H1 (cell line): ENCODE results near the gene ARHGAP6. TPM values are rescaled to one million over a fixed set of nuclear protein-coding genes. Genes with fewer than 3 reads are reported as not detected.
A peak's percentile ranks its signal among the peaks of the same experiment; 100 is the strongest.

ENCODE experiments used
- CTCF ChIA-PET: fragments of 300-600 bp; sonication (Branson Sonifier 250); formaldehyde crosslinking; loops from one replicate; lab custom pipeline; 2021; ENCODE audit not compliant: partially characterized antibody; lab: Charles Lee
- POLR2A ChIA-PET: fragments of 300-600 bp; sonication (Branson Sonifier 250); formaldehyde crosslinking; loops from one replicate; lab custom pipeline; 2021; ENCODE audit warnings: inconsistent platforms; ENCODE audit not compliant: partially characterized antibody; lab: Charles Lee
- DNase-seq, 2 experiments: peaks; one replicate each; pipeline versions ENCODE4 v3.0.0 to v3.0.0-alpha.2; 2010 to 2022; ENCODE audit warnings: low spot score in 2 of 2, low read depth in 1 of 2, mixed read lengths in 1 of 2
- FAIRE-seq: peaks from 2 replicates; lab custom pipeline; 2011; peaks lifted over from hg19 to GRCh38; lab: Jason Lieb, UNC
- H2AFZ ChIP-seq: 2 replicates; pipeline ENCODE4 v1.8.1; 2012; ENCODE audit warnings: low read length, inconsistent platforms
- H2AK5ac ChIP-seq: 2 replicates; pipeline ENCODE4 v1.6.1; 2013; ENCODE audit warnings: low read depth, low read length
- H2BK120ac ChIP-seq: replicated peaks from 2 replicates; pipeline ENCODE3; 2013; ENCODE audit warnings: low read depth, low read length, inconsistent platforms
- H2BK12ac ChIP-seq: 2 replicates; pipeline ENCODE4 v1.6.1; 2013; ENCODE audit warnings: low read depth, low read length
- H2BK15ac ChIP-seq: 2 replicates; pipeline ENCODE4 v1.6.1; 2013; ENCODE audit warnings: low read length
- H2BK20ac ChIP-seq: 2 replicates; pipeline ENCODE4 v1.6.1; 2013; ENCODE audit warnings: low read length
- H2BK5ac ChIP-seq: 2 replicates; pipeline ENCODE4 v1.6.1; 2013; ENCODE audit warnings: low read depth, low read length
- H3K14ac ChIP-seq: 2 replicates; pipeline ENCODE4 v1.6.1; 2013; ENCODE audit warnings: inconsistent platforms; ENCODE audit not compliant: insufficient read length
- H3K18ac ChIP-seq: 2 replicates; pipeline ENCODE4 v1.6.1; 2013; ENCODE audit warnings: low read length; ENCODE audit errors: extremely low read depth
- H3K23ac ChIP-seq: 2 replicates; pipeline ENCODE4 v1.6.1; 2013; ENCODE audit warnings: inconsistent platforms; ENCODE audit not compliant: insufficient read length
- H3K23me2 ChIP-seq: 2 replicates; pipeline ENCODE4 v1.6.1; 2013; ENCODE audit warnings: low read depth, low read length
- H3K27ac ChIP-seq: 2 replicates; pipeline ENCODE4 v1.6.1; 2011; ENCODE audit warnings: low read depth, low read length, inconsistent platforms
- H3K27me3 ChIP-seq, 4 experiments: replicated peaks in 1 of 4; 1 replicate in 1 of 4; 2 replicates in 3 of 4; pipeline versions ENCODE4 v1.6.1 to v1.8.1; 2011 to 2013; ENCODE audit warnings: low read length in 3 of 4, mild to moderate bottlenecking in 3 of 4, inconsistent platforms in 2 of 4, mixed read lengths in 2 of 4, moderate library complexity in 1 of 4; ENCODE audit not compliant: control insufficient read depth in 3 of 4, insufficient read depth in 3 of 4; ENCODE audit errors: extremely low read depth in 1 of 4
- H3K36me3 ChIP-seq, 4 experiments: 2 replicates each; pipeline versions ENCODE4 v1.6.1 to v1.8.1; 2011 to 2013; ENCODE audit warnings: mild to moderate bottlenecking in 4 of 4, low read length in 3 of 4, moderate library complexity in 2 of 4, control low read depth in 1 of 4, inconsistent platforms in 1 of 4; ENCODE audit not compliant: insufficient read depth in 4 of 4, control insufficient read depth in 2 of 4
- H3K4ac ChIP-seq: replicated peaks from 2 replicates; pipeline ENCODE3; 2013; ENCODE audit warnings: low read length, low read depth, mixed read lengths, inconsistent platforms; ENCODE audit not compliant: insufficient read length
- H3K4me1 ChIP-seq, 4 experiments: replicated peaks in 1 of 4; 1 replicate in 1 of 4; 2 replicates in 3 of 4; pipeline versions ENCODE4 v1.6.1 to v1.8.1; 2011 to 2013; ENCODE audit warnings: low read length in 3 of 4, inconsistent platforms in 2 of 4, mixed read lengths in 1 of 4; ENCODE audit not compliant: insufficient read depth in 4 of 4, control insufficient read depth in 3 of 4
- H3K4me2 ChIP-seq, 2 experiments: 2 replicates each; pipeline versions ENCODE4 v1.6.1 to v1.8.1; 2011 to 2013; ENCODE audit warnings: low read depth in 2 of 2, low read length in 2 of 2, control low read depth in 1 of 2, inconsistent platforms in 1 of 2, mild to moderate bottlenecking in 1 of 2; ENCODE audit not compliant: insufficient read depth in 1 of 2
- H3K4me3 ChIP-seq, 4 experiments: fragments of 200-600, 300-600 bp in 1 of 4; sonication (generic), shearing (Covaris generic), sonication (Bioruptor Twin) in 1 of 4; 2 replicates each; pipeline versions ENCODE4 v1.5.1 to v1.8.1; 2011 to 2016; ENCODE audit warnings: low read length in 4 of 4, low read depth in 3 of 4, control low read depth in 2 of 4, inconsistent platforms in 2 of 4, mild to moderate bottlenecking in 2 of 4, mixed read lengths in 1 of 4, moderate library complexity in 1 of 4; ENCODE audit not compliant: insufficient read depth in 2 of 4; ENCODE audit errors: extremely low read depth in 1 of 4
- H3K56ac ChIP-seq: replicated peaks from 2 replicates; pipeline ENCODE3; 2013; ENCODE audit warnings: low read depth, mild to moderate bottlenecking, mixed read lengths, low read length, inconsistent platforms; ENCODE audit not compliant: insufficient read length
- H3K79me1 ChIP-seq: 2 replicates; pipeline ENCODE4 v1.6.1; 2013; ENCODE audit warnings: low read depth, low read length, control low read depth
- H3K79me2 ChIP-seq, 2 experiments: 2 replicates each; pipeline versions ENCODE4 v1.6.1 to v1.8.1; 2012 to 2013; ENCODE audit warnings: low read length in 2 of 2, mild to moderate bottlenecking in 2 of 2, inconsistent platforms in 1 of 2; ENCODE audit not compliant: insufficient read depth in 2 of 2, control insufficient read depth in 1 of 2
- H3K9ac ChIP-seq, 4 experiments: replicated peaks in 1 of 4; 1 replicate in 1 of 4; 2 replicates in 3 of 4; pipeline versions ENCODE4 v1.6.1 to v1.8.1; 2011 to 2013; ENCODE audit warnings: low read depth in 3 of 4, low read length in 3 of 4, control low read depth in 2 of 4, mild to moderate bottlenecking in 2 of 4, moderate library complexity in 2 of 4, inconsistent platforms in 1 of 4; ENCODE audit errors: extremely low read depth in 1 of 4
- H3K9me3 ChIP-seq, 2 experiments: 2 replicates each; pipeline versions ENCODE4 v1.6.1 to v1.8.1; 2012 to 2013; ENCODE audit warnings: mild to moderate bottlenecking in 2 of 2, moderate library complexity in 2 of 2, control low read depth in 1 of 2, inconsistent platforms in 1 of 2, low read depth in 1 of 2, low read length in 1 of 2, mixed read lengths in 1 of 2; ENCODE audit not compliant: insufficient read depth in 2 of 2
- H4K20me1 ChIP-seq, 2 experiments: replicated peaks in 1 of 2; 2 replicates each; pipeline versions ENCODE3 to v1.8.1; 2011 to 2013; ENCODE audit warnings: inconsistent platforms in 2 of 2, low read length in 2 of 2, mild to moderate bottlenecking in 1 of 2; ENCODE audit not compliant: insufficient read depth in 2 of 2, control insufficient read depth in 1 of 2
- H4K5ac ChIP-seq: 2 replicates; pipeline ENCODE4 v1.6.1; 2013; ENCODE audit warnings: low read length, low read depth, mixed read lengths, inconsistent platforms; ENCODE audit not compliant: insufficient read length
- H4K8ac ChIP-seq: 2 replicates; pipeline ENCODE4 v1.8.0; 2013; ENCODE audit warnings: mild to moderate bottlenecking, moderate library complexity, low read length, inconsistent platforms; ENCODE audit not compliant: insufficient read depth; ENCODE audit errors: extremely low read depth
- H4K91ac ChIP-seq: replicated peaks from 2 replicates; pipeline ENCODE3; 2013; ENCODE audit warnings: low read length, mixed read lengths, inconsistent platforms; ENCODE audit not compliant: insufficient read length
- BACH1 ChIP-seq: IDR thresholded peaks from 2 replicates; pipeline ENCODE4 v1.6.1; 2012; ENCODE audit warnings: low read length, improper control_type of control experiment
- CREB1 ChIP-seq: IDR thresholded peaks from 2 replicates; pipeline ENCODE4 v1.6.1; 2012; ENCODE audit warnings: inconsistent platforms
- EP300 ChIP-seq, 2 experiments: IDR thresholded peaks; 1 replicate in 1 of 2; 2 replicates in 1 of 2; pipeline ENCODE4 v1.6.1; 2011 to 2012; ENCODE audit warnings: low read depth in 2 of 2, low read length in 2 of 2, mild to moderate bottlenecking in 2 of 2, borderline replicate concordance in 1 of 2, inconsistent platforms in 1 of 2, moderate library complexity in 1 of 2
- GTF2F1 ChIP-seq: IDR thresholded peaks from 2 replicates; pipeline ENCODE4 v1.6.1; 2012; ENCODE audit warnings: low read depth, low read length, improper control_type of control experiment, borderline replicate concordance
- HDAC6 ChIP-seq: IDR thresholded peaks from one replicate; pipeline ENCODE4 v1.7.1; 2012; ENCODE audit warnings: low read depth, mild to moderate bottlenecking, inconsistent platforms, low read length, moderate library complexity
- JUND ChIP-seq: IDR thresholded peaks from 2 replicates; pipeline ENCODE4 v1.6.1; 2011; ENCODE audit warnings: mild to moderate bottlenecking, improper control_type of control experiment, low read length
- KDM1A ChIP-seq: fragments of 200-600, 300-600 bp; sonication (generic); IDR thresholded peaks from 2 replicates; pipeline ENCODE4 v1.7.1; 2016; ENCODE audit warnings: mild to moderate bottlenecking, low read length, borderline replicate concordance
- MAFK ChIP-seq: IDR thresholded peaks from 2 replicates; pipeline ENCODE4 v1.6.1; 2012; ENCODE audit warnings: low read depth, mild to moderate bottlenecking, improper control_type of control experiment, low read length
- POLR2AphosphoS5 ChIP-seq: IDR thresholded peaks from 2 replicates; pipeline ENCODE4 v1.6.1; 2011; ENCODE audit warnings: low read depth, low read length
- TCF12 ChIP-seq: IDR thresholded peaks from 2 replicates; pipeline ENCODE4 v1.6.1; 2011; ENCODE audit warnings: low read depth, mild to moderate bottlenecking, low read length
- WGBS, 2 experiments: shearing (Covaris generic) in 1 of 2; methylation state at CpG; one replicate each; pipeline versions ENCODE4 v1.1.6 to v1.1.7; 2013 to 2015; ENCODE audit warnings: low lambda C conversion rate in 2 of 2, mixed read lengths in 2 of 2, inconsistent platforms in 1 of 2, low coverage in 1 of 2, missing lambda C conversion rate in 1 of 2; ENCODE audit not compliant: insufficient replicate concordance in 2 of 2, insufficient coverage in 1 of 2, insufficient read length in 1 of 2; ENCODE audit errors: extremely low coverage in 1 of 2, missing lambda C conversion rate in 1 of 2; 5-methylcytosine and 5-hydroxymethylcytosine counted together
- polyA plus RNA-seq, 7 experiments: library from polyadenylated mRNA; depleted of rRNA in 3 of 7; stranded (reverse) in 5 of 7; unstranded in 2 of 7; fragments of >200 nt in 5 of 7; fragments of 200-250 nt in 2 of 7; gene quantifications; 1 replicate in 5 of 7; 2 replicates in 1 of 7; 4 replicates in 1 of 7; pipeline versions ENCODE4 v1.2.1 to v1.2.3, GENCODE V29; 2011 to 2013; ENCODE audit warnings: missing spikeins in 2 of 7, mixed read lengths in 2 of 7
- total RNA-seq: library from RNA; stranded (reverse); fragmentation: NEBNext Ultra II Directional; extraction: Animal tissue kit (Norgen Biotek cat#: 25700); gene quantifications from 2 replicates; pipeline ENCODE4 v1.2.1, GENCODE V29; 2021
- TF ChIP-seq, protein P1 (sequence below): IDR thresholded peaks from 2 replicates; pipeline ENCODE4 v1.6.1; 2011; ENCODE audit warnings: low read length, improper control_type of control experiment

The ARHGAP6 gene
- total and polyA plus RNA-seq, 2 of the 8 experiments (the other 6 are each of a cell fraction or from before 2014, with no cell fraction given) = 0.35 to 0.82 TPM

- FAIRE-seq = no peak
- Histone ChIP-seq H4K91ac (no peak overlapping the region), H3K79me1 (no peaks in the 10 kb centered on the region), H3K4me1 (no peaks in the 10 kb centered on the region), H3K56ac (no peak overlapping the region), H4K20me1 (no peaks in the 10 kb centered on the region), H3K36me3 (no peaks in the 10 kb centered on the region), H3K4ac (no peak overlapping the region), H3K14ac (no peak overlapping the region), H2BK12ac (no peak overlapping the region), H3K9ac (no peak overlapping the region), H3K27ac (no peak overlapping the region), H3K4me3 (no peak overlapping the region), H3K18ac (no peak overlapping the region), H3K27me3 (no peaks in the 10 kb centered on the region), H3K23me2 (no peaks in the 10 kb centered on the region), H4K5ac (no peak overlapping the region), H2BK15ac (no peak overlapping the region), H2BK5ac (no peak overlapping the region), H2BK120ac (no peak overlapping the region), H3K4me2 (no peak overlapping the region), H4K8ac (no peak overlapping the region), H3K23ac (no peak overlapping the region), H2AFZ (peak overlapping the region; percentile 62), H3K9me3 (no peaks in the 10 kb centered on the region), H2AK5ac (no peak overlapping the region), H3K79me2 (no peaks in the 10 kb centered on the region), H2BK20ac (no peak overlapping the region)
- no peak for DNase-seq
- CTCF ChIA-PET = interaction anchor here (1.4 kb wide), 1 partner anchor 56 kb away, joined by 4 read pairs; no protein-coding TSS in a partner anchor
- POLR2A ChIA-PET = no interaction called here
- TF ChIP-seq GTF2F1 (no peak), BACH1 (no peak), HDAC6 (no peak), TCF12 (no peak), EP300 (IDR thresholded peaks at IDR 0.05; ENCODE audit: borderline replicate concordance in 1 of 2, low read depth in 2 of 2, low read length in 2 of 2) (no peak), JUND (no peak), KDM1A (no peak), MAFK (no peak), POLR2AphosphoS5 (no peak), CREB1 (no peak)
- TF ChIP-seq, protein P1, sequence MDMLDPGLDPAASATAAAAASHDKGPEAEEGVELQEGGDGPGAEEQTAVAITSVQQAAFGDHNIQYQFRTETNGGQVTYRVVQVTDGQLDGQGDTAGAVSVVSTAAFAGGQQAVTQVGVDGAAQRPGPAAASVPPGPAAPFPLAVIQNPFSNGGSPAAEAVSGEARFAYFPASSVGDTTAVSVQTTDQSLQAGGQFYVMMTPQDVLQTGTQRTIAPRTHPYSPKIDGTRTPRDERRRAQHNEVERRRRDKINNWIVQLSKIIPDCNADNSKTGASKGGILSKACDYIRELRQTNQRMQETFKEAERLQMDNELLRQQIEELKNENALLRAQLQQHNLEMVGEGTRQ = no peak
- WGBS, 2 experiments = 91% methylated on average over 12 of the region's 15 CpGs; no CpG with 5 or more reads in 1 of the 2 experiments
Observed at GRCh38 chrX:11437642-11438379, 227.9 kb downstream of the ARHGAP6 start.
